HG03457 (cell line): ENCODE measurements around the gene TEKT1.
"Not testable (repeated sequence)": the region's sequence is repeated elsewhere in the genome, so short reads cannot be mapped to it uniquely, and the experiment has no call there.

Experiments used
- ATAC-seq: cut with Tn5 transposase; IDR thresholded peaks from one replicate; pipeline ENCODE4 v1.9.1; 2021; ENCODE audit warnings: moderate number of reproducible peaks; ENCODE audit not compliant: unreplicated experiment

TEKT1 gene

GRCh38 chr17:6816368-6816767, 15.2 kb downstream of the TEKT1 start:
- ATAC-seq, result not testable (repeated sequence)

- no peak for ATAC-seq
These were observed 15.8 kb downstream of the TEKT1 start for GRCh38 chr17:6815775-6816174.

- ATAC-seq, result no peak
These were observed 19.2 kb downstream of the TEKT1 start for GRCh38 chr17:6812295-6812694.

- ATAC-seq, result no peak
These were observed 20.0 kb downstream of the TEKT1 start for GRCh38 chr17:6811510-6811909.

GRCh38 chr17:6800422-6801027, 31.0 kb downstream of the TEKT1 start:
- no peak for ATAC-seq

- no peak for ATAC-seq
These were observed 31.8 kb downstream of the TEKT1 start for GRCh38 chr17:6799738-6800137.

- no peak for ATAC-seq
These were observed 33.7 kb downstream of the TEKT1 start for GRCh38 chr17:6797718-6798351.

GRCh38 chr17:6796887-6797490, 34.5 kb downstream of the TEKT1 start:
- ATAC-seq, result no peak

- no peak for ATAC-seq
These were observed 35.3 kb downstream of the TEKT1 start for GRCh38 chr17:6796017-6796886.

- ATAC-seq, result no peak
These were observed 37.6 kb downstream of the TEKT1 start for GRCh38 chr17:6793748-6794493.

GRCh38 chr17:6789146-6789545, 42.4 kb downstream of the TEKT1 start:
- no peak for ATAC-seq

- ATAC-seq, result no peak
These were observed 44.3 kb downstream of the TEKT1 start for GRCh38 chr17:6787081-6787693.

GRCh38 chr17:6786618-6787017, 44.9 kb downstream of the TEKT1 start:
- ATAC-seq, result no peak

- no peak for ATAC-seq
These were observed 49.3 kb downstream of the TEKT1 start for GRCh38 chr17:6782244-6782643.

- ATAC-seq, result no peak
These were observed 50.6 kb downstream of the TEKT1 start for GRCh38 chr17:6780886-6781285.

- ATAC-seq, result no peak
These were observed 51.5 kb downstream of the TEKT1 start for GRCh38 chr17:6780001-6780400.

- no peak for ATAC-seq
These were observed 52.1 kb downstream of the TEKT1 start for GRCh38 chr17:6779411-6779810.

GRCh38 chr17:6775871-6776405, 55.6 kb downstream of the TEKT1 start, which contains the start of gene FBXO39:
TSS of gene FBXO39 (plus strand) at chr17:6776215. CDS start at chr17:6779869, 3,654 bp downstream.
- no peak for ATAC-seq

GRCh38 chr17:6774906-6775305, 56.6 kb downstream of the TEKT1 start:
- ATAC-seq, result not testable (repeated sequence)

- ATAC-seq, result no peak
These were observed 59.5 kb downstream of the TEKT1 start for GRCh38 chr17:6772016-6772415.
